MM.1S (cell line): Measurements from ENCODE around the gene AUP1.

Source experiments
- DNase-seq: peaks from one replicate; pipeline ENCODE4 v3.0.0-alpha.2; 2015
- H2AFZ ChIP-seq: fragments of 300-600 bp; sonication (generic); 2 replicates; pipeline ENCODE4 v1.6.0; 2016; ENCODE audit warnings: antibody characterized with exemption, low read length
- H3F3A ChIP-seq: fragments of 300-600 bp; sonication (generic); 2 replicates; pipeline ENCODE4 v1.6.1; 2016; ENCODE audit warnings: mild to moderate bottlenecking, antibody characterized with exemption, low read length, moderate library complexity, mixed read lengths; ENCODE audit not compliant: insufficient read depth
- H3K27ac ChIP-seq: fragments of 300-600 bp; sonication (generic); 2 replicates; pipeline ENCODE4 v1.5.1; 2016; ENCODE audit warnings: mild to moderate bottlenecking, low read length
- H3K27me3 ChIP-seq: fragments of 300-600 bp; sonication (generic); replicated peaks from 2 replicates; pipeline ENCODE4 v1.6.0; 2016; ENCODE audit warnings: low read length; ENCODE audit not compliant: insufficient read depth
- H3K36me3 ChIP-seq: fragments of 300-600 bp; sonication (generic); replicated peaks from 2 replicates; pipeline ENCODE4 v1.6.1; 2016; ENCODE audit warnings: mild to moderate bottlenecking, low read length, mixed read lengths; ENCODE audit not compliant: insufficient read depth
- H3K4me1 ChIP-seq: fragments of 300-600 bp; sonication (generic); 2 replicates; pipeline ENCODE4 v1.6.1; 2016; ENCODE audit warnings: low read length, mixed read lengths
- H3K4me2 ChIP-seq: fragments of 300-600 bp; sonication (generic); 2 replicates; pipeline ENCODE4 v1.6.0; 2016; ENCODE audit warnings: low read depth, low read length
- H3K4me3 ChIP-seq: fragments of 300-600 bp; sonication (generic); 2 replicates; pipeline ENCODE4 v1.5.1; 2016; ENCODE audit warnings: low read length, mixed read lengths
- H3K79me2 ChIP-seq: fragments of 300-600 bp; sonication (generic); 2 replicates; pipeline ENCODE4 v1.6.1; 2016; ENCODE audit warnings: mixed run types, low read length, mixed read lengths
- H3K9ac ChIP-seq: fragments of 300-600 bp; sonication (generic); 2 replicates; pipeline ENCODE4 v1.6.1; 2016; ENCODE audit warnings: low read length, mixed read lengths
- H3K9me2 ChIP-seq: fragments of 300-600 bp; sonication (generic); replicated peaks from 2 replicates; pipeline ENCODE4 v1.6.1; 2016; ENCODE audit warnings: mild to moderate bottlenecking, low read length, mixed read lengths; ENCODE audit not compliant: insufficient read depth
- H3K9me3 ChIP-seq: fragments of 300-600 bp; sonication (generic); replicated peaks from 2 replicates; pipeline ENCODE4 v1.6.1; 2016; ENCODE audit warnings: mild to moderate bottlenecking, low read length, mixed read lengths; ENCODE audit not compliant: insufficient read depth
- H4K20me1 ChIP-seq: fragments of 300-600 bp; sonication (generic); 2 replicates; pipeline ENCODE4 v1.6.1; 2016; ENCODE audit warnings: mild to moderate bottlenecking, low read length, moderate library complexity, mixed read lengths; ENCODE audit not compliant: insufficient read depth
- CTCF ChIP-seq: fragments of 300-600 bp; sonication (generic); IDR thresholded peaks from 2 replicates; pipeline ENCODE4 v1.5.1; 2016; ENCODE audit warnings: antibody characterized with exemption, low read length, mixed read lengths
- EZH2 ChIP-seq: fragments of 300-600 bp; sonication (generic); optimal IDR thresholded peaks from 2 replicates; pipeline ENCODE3; 2017; ENCODE audit warnings: low read depth, mild to moderate bottlenecking, antibody characterized with exemption, low read length, mixed read lengths
- EZH2phosphoT487 ChIP-seq: fragments of 300-600 bp; sonication (generic); IDR thresholded peaks from 2 replicates; pipeline ENCODE4 v1.6.1; 2018; ENCODE audit warnings: antibody characterized with exemption, low read length

AUP1 gene

GRCh38 chr2:74560591-74560990 lies 31.1 kb upstream of the AUP1 start:
- no peak for TF ChIP-seq EZH2phosphoT487
- TF ChIP-seq CTCF: no peak
- no peak for TF ChIP-seq EZH2
- H3K4me3 ChIP-seq: no peak overlapping the region
- no peak overlapping the region for H3K9ac ChIP-seq
- 0 out of 2 replicates have a peak, but pooled peaks cover 2% of the 10 kb centered on the region for H3K36me3 ChIP-seq
- no peaks in the 10 kb centered on the region for H4K20me1 ChIP-seq
- no peaks in the 10 kb centered on the region for H3K4me1 ChIP-seq
- H3K27ac ChIP-seq: no peak overlapping the region
- H3K9me3 ChIP-seq: no peaks in the 10 kb centered on the region
- DNase-seq: no peak
- H3F3A ChIP-seq: no peaks in the 10 kb centered on the region
- no peaks in the 10 kb centered on the region; the same call in 1 of the 2 replicates for H3K79me2 ChIP-seq
- H2AFZ ChIP-seq: no peak overlapping the region
- no peaks in the 10 kb centered on the region for H3K9me2 ChIP-seq
- no peaks in the 10 kb centered on the region; the same call in 1 of the 2 replicates for H3K27me3 ChIP-seq
- no peak overlapping the region for H3K4me2 ChIP-seq

GRCh38 chr2:74559912-74560311 lies 30.4 kb upstream of the AUP1 start:
- no peak for DNase-seq
- Histone ChIP-seq H3K27ac (no peak overlapping the region), H3K79me2 (peaks cover 7% of the 10 kb centered on the region; the same call in 1 of the 2 replicates), H3K27me3 (no peaks in the 10 kb centered on the region; the same call in 1 of the 2 replicates), H3K4me1 (no peaks in the 10 kb centered on the region), H3K4me2 (no peak overlapping the region), H3K9me2 (no peaks in the 10 kb centered on the region), H3K9ac (no peak overlapping the region), H3K4me3 (no peak overlapping the region), H4K20me1 (no peaks in the 10 kb centered on the region), H2AFZ (no peak overlapping the region), H3F3A (no peaks in the 10 kb centered on the region), H3K9me3 (no peaks in the 10 kb centered on the region), H3K36me3 (0 out of 2 replicates have a peak, but pooled peaks cover 2% of the 10 kb centered on the region)
- TF ChIP-seq EZH2: no peak
- TF ChIP-seq CTCF: no peak
- TF ChIP-seq EZH2phosphoT487: no peak

GRCh38 chr2:74558284-74559230 lies 29.1 kb upstream of the AUP1 start:
- no peaks in the 10 kb centered on the region for H3K9me2 ChIP-seq
- TF ChIP-seq EZH2phosphoT487 (no peak), EZH2 (no peak), CTCF (no peak)
- 0 out of 2 replicates have a peak, but pooled peaks cover 2% of the 10 kb centered on the region for H3K36me3 ChIP-seq
- H3K4me1 ChIP-seq: peaks cover 2% of the 10 kb centered on the region; the same call in 1 of the 2 replicates
- no peaks in the 10 kb centered on the region for H4K20me1 ChIP-seq
- H3K9me3 ChIP-seq: no peaks in the 10 kb centered on the region
- no peak overlapping the region for H3K4me3 ChIP-seq
- H3K4me2 ChIP-seq: no peak overlapping the region
- no peak for DNase-seq
- H3K9ac ChIP-seq: no peak overlapping the region
- no peak overlapping the region for H2AFZ ChIP-seq
- no peaks in the 10 kb centered on the region; the same call in 1 of the 2 replicates for H3K27me3 ChIP-seq
- no peak overlapping the region for H3K27ac ChIP-seq
- H3F3A ChIP-seq: no peaks in the 10 kb centered on the region
- H3K79me2 ChIP-seq: peaks cover 9% of the 10 kb centered on the region; the same call in 1 of the 2 replicates
